SK-N-MC (cell line): ENCODE data around the gene CLOCK.
A peak's percentile ranks its signal among the peaks of the same experiment; 100 is the strongest.

ENCODE experiments used
- DNase-seq: peaks from one replicate; pipeline ENCODE4 v3.0.0-alpha.2; 2011; ENCODE audit warnings: low read depth, low spot score
- H3K27ac ChIP-seq: fragments of 200-600 bp; sonication (generic); 2 replicates; pipeline ENCODE4 v1.5.1; 2016; ENCODE audit warnings: mixed run types
- H3K36me3 ChIP-seq: fragments of 200-600 bp; sonication (generic); 2 replicates; pipeline ENCODE4 v1.6.1; 2017; ENCODE audit warnings: antibody characterized with exemption, low read length, mixed read lengths; ENCODE audit not compliant: insufficient read depth
- H3K4me3 ChIP-seq: fragments of 200-600 bp; sonication (generic); 2 replicates; pipeline ENCODE4 v1.5.1; 2016
- H3K9ac ChIP-seq: fragments of 200-600 bp; sonication (generic); 2 replicates; pipeline ENCODE4 v1.8.0; 2017; ENCODE audit warnings: mixed run types, mixed read lengths; ENCODE audit not compliant: insufficient read length
- H3K9me3 ChIP-seq: fragments of 200-600 bp; sonication (generic); 2 replicates; pipeline ENCODE4 v1.6.1; 2017; ENCODE audit warnings: low read depth, mild to moderate bottlenecking, antibody characterized with exemption, low read length, moderate library complexity, mixed read lengths
- EZH2 ChIP-seq: fragments of 200-600 bp; sonication (generic); IDR thresholded peaks from one replicate; pipeline ENCODE4 v1.6.1; 2017; ENCODE audit warnings: antibody characterized with exemption
- FOXP2 ChIP-seq: optimal IDR thresholded peaks from 2 replicates; pipeline ENCODE3; 2011; ENCODE audit warnings: mild to moderate bottlenecking, moderate library complexity; ENCODE audit not compliant: insufficient read depth; ENCODE audit errors: extremely low read length, control extremely low read depth
- POLR2AphosphoS5 ChIP-seq: IDR thresholded peaks from 2 replicates; pipeline ENCODE4 v1.6.1; 2012; ENCODE audit warnings: mild to moderate bottlenecking, low read depth, low read length, borderline replicate concordance

Gene CLOCK

DNA sequence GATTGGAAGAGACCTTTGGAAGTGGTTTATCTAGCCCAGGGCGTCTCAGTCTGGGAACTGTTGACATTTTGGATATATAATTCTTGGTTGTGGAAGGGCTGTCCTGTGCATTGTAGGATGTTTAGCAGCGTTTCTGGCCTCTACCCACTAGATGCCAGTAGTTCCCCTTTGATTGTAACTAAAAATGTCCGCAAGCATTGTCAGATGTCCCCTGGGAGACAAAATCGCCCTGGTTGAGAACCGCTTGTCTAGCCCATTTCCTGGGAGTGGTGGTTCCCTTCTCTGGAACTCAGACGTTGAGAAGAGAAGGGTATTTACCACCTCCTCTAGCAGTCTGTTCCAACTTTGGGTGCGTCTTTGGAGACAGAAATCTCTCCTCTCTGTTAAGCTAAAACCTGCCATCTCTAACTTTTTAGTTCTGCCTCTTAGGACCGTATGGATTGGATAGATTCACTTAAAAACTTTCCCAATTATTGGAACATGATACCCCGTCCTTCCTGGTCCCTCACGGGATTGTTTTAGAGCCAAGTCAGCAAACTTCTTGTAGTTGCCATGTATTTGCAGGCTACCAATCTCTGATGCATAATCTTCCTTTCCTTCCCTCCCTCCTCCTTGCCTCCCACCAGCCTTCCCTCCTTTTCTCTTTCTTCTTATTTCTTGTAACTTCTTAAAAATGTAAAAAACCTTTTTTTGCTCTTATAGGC, 137.1 kb downstream of the CLOCK start:
- no peaks in the 10 kb centered on the region for H3K9me3 ChIP-seq
- DNase-seq: no peak
- H3K4me3 ChIP-seq: peak overlapping the region; percentile 15; the same call in 1 of the 2 replicates
- peaks cover 35% of the 10 kb centered on the region for H3K36me3 ChIP-seq
- TF ChIP-seq FOXP2 (no peak), EZH2 (no peak), POLR2AphosphoS5 (no peak)
- H3K27ac ChIP-seq: peak overlapping the region; percentile 22
- peak overlapping the region; percentile 3 for H3K9ac ChIP-seq

DNA sequence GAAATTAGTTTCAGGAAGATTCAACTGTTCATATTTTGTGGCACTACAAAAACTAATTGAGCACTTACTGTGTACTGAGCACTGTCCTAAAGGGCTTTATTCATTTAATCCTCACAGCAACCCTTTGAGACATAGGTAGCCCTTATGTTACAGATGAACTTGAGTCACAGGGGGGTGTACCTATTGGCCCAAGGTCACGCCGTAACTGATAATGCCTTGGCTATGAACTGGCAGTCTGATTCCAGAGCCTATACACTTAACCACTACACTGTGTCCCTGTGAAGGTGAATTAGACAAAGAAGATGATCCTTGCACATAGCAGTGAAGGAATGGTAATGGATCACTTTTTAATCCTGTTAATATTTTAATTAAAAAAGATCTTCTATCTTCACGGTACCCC, 138.9 kb downstream of the CLOCK start:
- H3K36me3 ChIP-seq: peaks cover 49% of the 10 kb centered on the region
- no peak overlapping the region for H3K9ac ChIP-seq
- no peak for DNase-seq
- no peak overlapping the region for H3K4me3 ChIP-seq
- H3K27ac ChIP-seq: no peak overlapping the region
- H3K9me3 ChIP-seq: no peaks in the 10 kb centered on the region
- no peak for TF ChIP-seq FOXP2

DNA sequence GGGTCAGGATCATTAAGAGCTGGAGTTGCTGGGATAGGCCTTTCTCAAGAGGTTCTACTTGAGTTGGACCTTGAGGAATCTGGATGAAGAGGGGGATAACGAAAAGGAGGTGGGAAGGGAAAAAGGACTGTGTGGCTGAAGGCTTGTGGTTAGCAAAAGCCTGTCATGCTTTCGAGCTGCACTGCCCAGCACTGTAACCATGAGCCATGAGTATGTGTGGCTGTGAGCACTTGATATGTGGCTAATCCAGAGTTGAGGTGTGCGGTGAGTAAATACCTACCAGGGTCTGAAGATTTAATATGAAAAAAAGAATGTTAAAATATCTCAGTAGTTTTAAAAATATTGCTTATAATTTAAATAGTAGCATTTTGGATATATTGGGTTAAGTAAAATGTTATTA, 139.6 kb downstream of the CLOCK start:
- DNase-seq: no peak
- Histone ChIP-seq H3K36me3 (peaks cover 49% of the 10 kb centered on the region), H3K4me3 (no peak overlapping the region), H3K9ac (no peak overlapping the region), H3K9me3 (no peaks in the 10 kb centered on the region), H3K27ac (no peak overlapping the region)
- no peak for TF ChIP-seq POLR2AphosphoS5
- TF ChIP-seq FOXP2: no peak
- TF ChIP-seq EZH2: no peak

DNA sequence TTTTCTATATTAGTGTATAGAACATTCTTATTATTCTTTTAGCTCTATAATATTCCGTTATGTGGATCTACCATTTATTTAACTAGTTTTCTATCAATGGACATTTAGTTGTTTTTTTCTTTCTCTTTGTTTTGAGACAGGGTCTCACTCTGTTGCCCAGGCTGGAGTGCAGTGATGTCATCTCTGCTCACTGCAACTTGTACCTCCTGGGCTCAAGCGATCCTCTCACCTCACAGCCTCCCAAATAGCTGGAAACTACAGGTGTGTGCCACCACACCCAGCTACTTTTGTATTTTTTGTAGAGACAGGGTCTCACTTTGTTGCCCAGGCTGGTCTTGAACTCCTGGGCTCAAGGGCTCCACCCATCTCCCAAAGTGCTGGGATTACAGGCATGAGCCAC, 140.2 kb downstream of the CLOCK start:
- Histone ChIP-seq H3K4me3 (no peak overlapping the region), H3K9me3 (no peaks in the 10 kb centered on the region), H3K36me3 (peaks cover 45% of the 10 kb centered on the region), H3K27ac (no peak overlapping the region), H3K9ac (no peak overlapping the region)
- no peak for DNase-seq
- no peak for TF ChIP-seq FOXP2
- TF ChIP-seq EZH2: no peak
- no peak for TF ChIP-seq POLR2AphosphoS5

GRCh38 chr4:55405073-55405472, 141.6 kb downstream of the CLOCK start:
- no peak overlapping the region for H3K9ac ChIP-seq
- no peaks in the 10 kb centered on the region for H3K9me3 ChIP-seq

DNA sequence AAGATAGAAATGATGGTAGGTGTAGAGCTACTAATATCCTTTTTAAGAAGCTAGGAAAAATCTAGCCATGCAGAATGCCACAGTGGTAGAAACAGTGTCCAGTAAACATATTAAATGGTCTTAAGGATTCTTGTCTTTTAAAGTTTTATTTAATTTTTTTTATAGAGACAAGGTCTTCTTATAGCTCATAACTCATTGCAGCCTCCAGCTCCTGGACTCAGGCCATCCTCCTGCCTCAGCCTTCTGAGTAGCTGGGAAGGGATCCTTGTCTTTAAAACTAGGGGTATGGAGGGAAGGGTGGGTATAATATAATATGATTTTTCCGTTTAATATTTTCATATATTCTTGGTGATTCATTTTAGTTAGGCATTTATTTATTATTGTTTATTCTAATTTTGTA, 147.1 kb downstream of the CLOCK start:
- DNase-seq: no peak
- peaks cover 24% of the 10 kb centered on the region for H3K36me3 ChIP-seq
- H3K9me3 ChIP-seq: no peaks in the 10 kb centered on the region
- no peak overlapping the region for H3K4me3 ChIP-seq
- H3K9ac ChIP-seq: no peak overlapping the region
- TF ChIP-seq FOXP2 (no peak), EZH2 (no peak), POLR2AphosphoS5 (no peak)
- H3K27ac ChIP-seq: no peak overlapping the region

More at GRCh38 chr4:55405073-55405472, 141.6 kb downstream of the CLOCK start:
- Histone ChIP-seq H3K36me3 (peaks cover 47% of the 10 kb centered on the region), H3K27ac (no peak overlapping the region), H3K4me3 (no peak overlapping the region)
- no peak for TF ChIP-seq POLR2AphosphoS5
- TF ChIP-seq EZH2: no peak
- no peak for TF ChIP-seq FOXP2
- no peak for DNase-seq

DNA sequence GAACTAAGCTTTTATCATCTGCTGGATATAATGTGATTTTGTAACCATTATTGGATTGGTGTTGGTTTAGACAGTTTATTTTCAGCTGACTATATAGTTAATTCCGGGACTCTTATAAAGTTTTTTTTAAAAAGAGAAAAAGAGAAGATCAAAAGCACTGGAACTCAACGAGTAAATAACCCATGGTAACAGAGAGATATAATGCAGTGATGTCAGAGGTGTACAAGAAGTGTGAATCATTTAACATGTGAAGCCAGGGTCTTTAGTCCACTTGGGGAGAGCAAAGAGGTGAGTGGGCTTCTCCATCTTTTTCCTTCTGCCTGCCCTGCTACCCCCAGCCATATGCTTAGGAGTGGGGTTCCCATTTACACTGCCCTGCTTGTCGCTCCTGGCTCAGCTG, 147.7 kb downstream of the CLOCK start:
- peak overlapping the region; percentile 85 for H3K9ac ChIP-seq

GRCh38 chr4:55398461-55398860, 148.2 kb downstream of the CLOCK start:
- H3K36me3 ChIP-seq: peaks cover 14% of the 10 kb centered on the region
- peak overlapping the region; percentile 95 for H3K4me3 ChIP-seq
- peak overlapping the region; percentile 1; the same call in 1 of the 2 replicates for H3K27ac ChIP-seq

More for the DNA sequence above, 147.7 kb downstream of the CLOCK start:
- TF ChIP-seq EZH2: no peak
- TF ChIP-seq POLR2AphosphoS5: no peak
- no peak for TF ChIP-seq FOXP2
- Histone ChIP-seq H3K27ac (no peak overlapping the region), H3K36me3 (peaks cover 20% of the 10 kb centered on the region), H3K9me3 (no peaks in the 10 kb centered on the region), H3K4me3 (peak overlapping the region; percentile 95)
- DNase-seq: no peak

More at GRCh38 chr4:55398461-55398860, 148.2 kb downstream of the CLOCK start:
- no peak for TF ChIP-seq POLR2AphosphoS5
- TF ChIP-seq FOXP2: no peak
- no peak for TF ChIP-seq EZH2
- Histone ChIP-seq H3K9ac (peak overlapping the region; percentile 85), H3K9me3 (no peaks in the 10 kb centered on the region)
- DNase-seq: no peak
